K562 (cell line): ENCODE data around the gene SLC16A9. TPM values are rescaled to one million over a fixed set of nuclear protein-coding genes. Genes with fewer than 3 reads are reported as not detected.

Experiments
- ATAC-seq: fragments of 200-7000 bp; cut with Tn5 transposase; 3 replicates; pipeline ENCODE4 v1.9.1; 2020; ENCODE audit warnings: moderate library complexity
- BruUV-seq: library from RNA; stranded (reverse); fragments of 400-500 nt; replicated peaks from 2 replicates; lab custom pipeline; 2021; lab: Mats Ljungman, UMichigan
- CTCF ChIA-PET: fragments of 300-600 bp; formaldehyde crosslinking; extraction: SDS; loops from one replicate; lab custom pipeline; 2021; ENCODE audit warnings: low intra/inter-chr PET ratio; lab: Yijun Ruan, JAX
- POLR2A ChIA-PET: fragments of 300-600, 350-650 bp; sonication (Branson Sonifier 250); formaldehyde crosslinking; extraction: SDS; loops from one replicate; lab custom pipeline; 2021; ENCODE audit warnings: antibody characterized with exemption, inconsistent platforms; lab: Yijun Ruan, JAX
- DNase-seq, 4 experiments: peaks; one replicate each; pipeline versions ENCODE4 v3.0.0 to v3.0.0-alpha.2; 2011 to 2018; ENCODE audit warnings: low spot score in 3 of 4, mixed read lengths in 3 of 4; ENCODE audit errors: extremely low read depth in 1 of 4
- FAIRE-seq: peaks from 2 replicates; lab custom pipeline; 2011; peaks lifted over from hg19 to GRCh38; lab: Jason Lieb, UNC
- H2AFZ ChIP-seq: 2 replicates; pipeline ENCODE4 v1.6.0; 2011; ENCODE audit warnings: low read depth, low read length, control low read depth, inconsistent platforms
- H3K27ac ChIP-seq: fragments of 200-600 bp; 3 replicates; pipeline ENCODE4 v1.8.0; 2011; ENCODE audit warnings: low read depth, mild to moderate bottlenecking, control low read depth, inconsistent platforms, low read length, moderate library complexity, mixed read lengths; ENCODE audit errors: extremely low read depth
- H3K27me3 ChIP-seq, 2 experiments: fragments of 300-600 bp in 1 of 2; 2 replicates in 1 of 2; 3 replicates in 1 of 2; pipeline versions ENCODE4 v1.6.0 to v1.8.0; 2011; ENCODE audit warnings: inconsistent platforms in 2 of 2, low read length in 2 of 2, mild to moderate bottlenecking in 1 of 2, mixed read lengths in 1 of 2, moderate library complexity in 1 of 2; ENCODE audit not compliant: control insufficient read depth in 2 of 2, insufficient read depth in 2 of 2
- H3K36me3 ChIP-seq: fragments of 300-600 bp; 3 replicates; pipeline ENCODE4 v1.8.0; 2011; ENCODE audit warnings: mild to moderate bottlenecking, low read length, inconsistent platforms; ENCODE audit not compliant: control insufficient read depth, insufficient read depth
- H3K4me1 ChIP-seq, 2 experiments: fragments of 200-600 bp in 1 of 2; replicated peaks in 1 of 2; 2 replicates in 1 of 2; 3 replicates in 1 of 2; pipeline versions ENCODE4 v1.5.1 to v1.8.0; 2011; ENCODE audit warnings: inconsistent platforms in 2 of 2, low read length in 2 of 2, mild to moderate bottlenecking in 1 of 2, mixed read lengths in 1 of 2, moderate library complexity in 1 of 2; ENCODE audit not compliant: control insufficient read depth in 2 of 2, insufficient read depth in 2 of 2
- H3K4me2 ChIP-seq: 2 replicates; pipeline ENCODE4 v1.6.1; 2011; ENCODE audit warnings: low read length, control low read depth, inconsistent platforms, mixed read lengths; ENCODE audit not compliant: insufficient read depth
- H3K4me3 ChIP-seq: fragments of 200-600 bp; sonication (generic), shearing (Covaris generic); 2 replicates; pipeline ENCODE4 v1.5.1; 2016; ENCODE audit warnings: control low read depth, inconsistent platforms
- H3K79me2 ChIP-seq: fragments of 200-600 bp; 3 replicates; pipeline ENCODE4 v1.8.0; 2011; ENCODE audit warnings: low read length, inconsistent platforms; ENCODE audit not compliant: control insufficient read depth, insufficient read depth
- H3K9ac ChIP-seq, 2 experiments: 2 replicates each; pipeline versions ENCODE4 v1.6.0 to v1.6.1; 2011; ENCODE audit warnings: low read depth in 2 of 2, low read length in 2 of 2, control low read depth in 1 of 2, inconsistent platforms in 1 of 2, mild to moderate bottlenecking in 1 of 2, mixed read lengths in 1 of 2; ENCODE audit not compliant: insufficient read depth in 1 of 2
- H3K9me1 ChIP-seq: one replicate; pipeline ENCODE4 v1.6.0; 2011; ENCODE audit warnings: inconsistent platforms, mild to moderate bottlenecking, low read length, moderate library complexity; ENCODE audit not compliant: control insufficient read depth, insufficient read depth
- H3K9me3 ChIP-seq: replicated peaks from 2 replicates; pipeline ENCODE4 v1.5.1; 2011; ENCODE audit warnings: low read depth, low read length, inconsistent platforms; ENCODE audit not compliant: control insufficient read depth, insufficient read depth
- H4K20me1 ChIP-seq: replicated peaks from 2 replicates; pipeline ENCODE4 v1.6.1; 2011; ENCODE audit warnings: low read length, inconsistent platforms, mixed read lengths; ENCODE audit not compliant: control insufficient read depth, insufficient read depth
- CCNT2 ChIP-seq: IDR thresholded peaks from 2 replicates; pipeline ENCODE4 v1.6.1; 2011; ENCODE audit warnings: borderline replicate concordance, low read depth, mild to moderate bottlenecking, moderate library complexity, mixed read lengths, low read length; ENCODE audit not compliant: insufficient read length; ENCODE audit errors: extremely low read depth
- HEY1 ChIP-seq: fragments of 250-450 bp; sonication (Bioruptor Pico); IDR thresholded peaks from 2 replicates; pipeline ENCODE4 v1.5.0; 2020; ENCODE audit warnings: mild to moderate bottlenecking, moderate library complexity, borderline replicate concordance
- MEF2D ChIP-seq: conservative IDR thresholded peaks from 2 replicates; pipeline ENCODE4 v1.6.1; 2016; ENCODE audit warnings: low read depth, missing genetic modification characterization, missing compliant biosample characterization
- POU5F1 ChIP-seq: fragments of 150-350 bp; IDR thresholded peaks from 2 replicates; pipeline ENCODE4 v1.6.1; 2014; ENCODE audit warnings: borderline replicate concordance, low read length, low read depth, mild to moderate bottlenecking; ENCODE audit not compliant: partially characterized antibody
- SAP30 ChIP-seq: fragments of 200-600 bp; sonication (generic); IDR thresholded peaks from 2 replicates; pipeline ENCODE4 v1.6.1; 2012; ENCODE audit warnings: borderline replicate concordance, low read depth, mild to moderate bottlenecking, moderate library complexity, low read length, control low read depth, inconsistent platforms; ENCODE audit not compliant: insufficient read depth, poor library complexity, severe bottlenecking
- ZNF324 ChIP-seq: fragments of 250-450 bp; sonication (Bioruptor Pico); IDR thresholded peaks from 2 replicates; pipeline ENCODE4 v1.4.0; 2020; ENCODE audit warnings: mild to moderate bottlenecking
- in situ Hi-C: fragments of 300-500 bp; cut with MboI; formaldehyde crosslinking; loops from 4 replicates; pipeline ENCODE4 v1.15.0; 2018; ENCODE audit warnings: inconsistent platforms, mixed read lengths
- intact Hi-C: fragments of 100-400 bp; cut with micrococcal nuclease; formaldehyde crosslinking; loops from 2 replicates; pipeline ENCODE4 v1.14.2; 2022
- polyA plus RNA-seq, 8 experiments: library from polyadenylated mRNA; depleted of rRNA in 4 of 8; stranded (reverse) in 5 of 8; unstranded in 3 of 8; fragments of >200 nt; fragmentation: Nextera tagmentation in 2 of 8; fragmentation: Illumina TruSeq in 1 of 8; extraction: Ambion mirVana in 2 of 8; extraction: Trizol in 1 of 8; gene quantifications; 2 replicates each; pipeline versions ENCODE4 v1.2.1 to v1.2.3, GENCODE V29; 2011 to 2014; ENCODE audit warnings: inconsistent platforms in 1 of 8, missing spikeins in 1 of 8
- total RNA-seq, 7 experiments: library from RNA; depleted of rRNA in 6 of 7; stranded (reverse); fragments of >200 nt in 6 of 7; fragmentation: Illumina TruSeq in 2 of 7; extraction: Trizol in 2 of 7; gene quantifications; 2 replicates each; pipeline versions ENCODE4 v1.2.1 to v1.2.3, GENCODE V29; 2011 to 2021; ENCODE audit warnings: low replicate concordance in 1 of 7

SLC16A9 gene
- total and polyA plus RNA-seq, 9 of the 15 experiments (the other 6 are each of a cell fraction or from before 2014, with no cell fraction given): 0.90 to 6.4 (median 2.1) TPM

DNA sequence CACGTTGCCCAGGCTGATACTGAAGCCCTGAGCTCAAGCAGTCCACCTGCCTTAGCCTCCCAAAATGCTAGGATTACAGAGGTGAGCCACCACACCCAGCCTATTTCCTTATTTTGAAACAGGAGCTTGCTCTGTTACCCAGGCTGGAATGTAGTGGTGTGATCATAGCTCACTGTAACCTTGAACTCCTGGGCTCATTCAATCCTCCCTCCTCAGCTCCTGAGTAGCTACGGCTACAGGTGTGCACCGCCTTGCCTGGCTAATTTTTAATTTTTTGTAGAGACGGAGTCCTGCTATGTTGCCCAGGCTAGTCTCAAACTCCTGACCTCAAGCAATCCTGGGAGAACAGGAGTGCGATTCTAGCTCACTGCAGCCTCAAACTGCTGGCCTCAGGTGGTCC is 31.9 kb upstream of the SLC16A9 start (continued):
- TF ChIP-seq POU5F1: no peak

DNA sequence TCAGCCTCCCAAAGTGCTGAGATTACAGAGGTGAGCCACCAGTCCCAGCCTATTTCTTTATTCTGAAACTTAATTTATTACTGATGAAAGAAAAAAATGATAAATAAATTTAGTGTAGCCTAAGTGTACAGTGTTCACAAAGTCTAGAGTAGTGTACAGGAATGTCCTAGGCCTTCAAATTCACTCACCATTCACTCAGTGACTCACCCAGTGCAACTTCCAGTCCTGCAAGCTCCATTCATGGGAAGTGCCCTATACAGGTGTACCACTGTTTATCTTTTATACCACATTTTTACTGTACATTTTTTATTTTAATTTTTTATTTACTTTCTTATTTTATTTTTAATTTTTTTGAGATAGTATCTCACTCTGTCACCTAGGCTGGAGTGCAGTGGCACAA is 31.4 kb upstream of the SLC16A9 start:
- ChIA-PET CTCF (no interaction called here), POLR2A (interaction anchor here (0.7 to 1.1 kb wide), 3 partner anchors 10 to 17 kb away, joined by 3 to 4 read pairs (median 3); no protein-coding TSS in a partner anchor)
- Histone ChIP-seq H3K9me1 (no peaks in the 10 kb centered on the region), H3K27ac (no peak overlapping the region), H4K20me1 (no peaks in the 10 kb centered on the region), H3K4me2 (no peak overlapping the region), H3K4me3 (no peak overlapping the region), H3K9me3 (no peaks in the 10 kb centered on the region), H3K27me3 (no peaks in the 10 kb centered on the region), H3K4me1 (peaks cover 0 to 5% of the 10 kb centered on the region in 2 experiments; a peak in 1 of 5 replicates), H3K36me3 (no peaks in the 10 kb centered on the region), H3K9ac (no peak overlapping the region), H2AFZ (no peak overlapping the region), H3K79me2 (no peaks in the 10 kb centered on the region)
- TF ChIP-seq HEY1 (CRISPR knock-in tag) (no peak), ZNF324 (CRISPR knock-in tag) (no peak), CCNT2 (no peak), SAP30 (no peak), MEF2D (tag) (no peak)
- DNase-seq (no peak), ATAC-seq (no peak), FAIRE-seq (no peak)
- BruUV-seq: no TSS peak
- in situ Hi-C loops: no loop called here
- intact Hi-C loops: no loop called here
